GM23248 (cell line): ENCODE results near the gene TMEM259. TPM values are rescaled to one million over a fixed set of nuclear protein-coding genes. Genes with fewer than 3 reads are reported as not detected.

Source experiments
- DNase-seq: peaks from one replicate; pipeline ENCODE4 v3.0.0-alpha.2; 2015
- H2AFZ ChIP-seq: fragments of 200-600 bp; sonication (generic); 2 replicates; pipeline ENCODE4 v1.6.1; 2016; ENCODE audit warnings: antibody characterized with exemption
- H3F3A ChIP-seq: fragments of 200-600 bp; sonication (generic); 2 replicates; pipeline ENCODE4 v1.6.1; 2016; ENCODE audit warnings: mild to moderate bottlenecking, antibody characterized with exemption, mixed run types; ENCODE audit not compliant: insufficient read depth
- H3K27ac ChIP-seq: fragments of 200-600 bp; sonication (generic); 2 replicates; pipeline ENCODE4 v1.5.1; 2016; ENCODE audit warnings: mild to moderate bottlenecking
- H3K27me3 ChIP-seq: fragments of 200-600 bp; sonication (generic); replicated peaks from 2 replicates; pipeline ENCODE4 v1.6.1; 2016; ENCODE audit warnings: mild to moderate bottlenecking; ENCODE audit not compliant: insufficient read depth
- H3K36me3 ChIP-seq: fragments of 200-600 bp; sonication (generic); 2 replicates; pipeline ENCODE4 v1.6.1; 2016; ENCODE audit warnings: low read depth, mild to moderate bottlenecking
- H3K4me1 ChIP-seq: fragments of 200-600 bp; sonication (generic); 2 replicates; pipeline ENCODE4 v1.6.1; 2016; ENCODE audit warnings: mild to moderate bottlenecking; ENCODE audit not compliant: insufficient read depth
- H3K4me2 ChIP-seq: fragments of 200-600 bp; sonication (generic); one replicate; pipeline ENCODE4 v1.6.1; 2016; ENCODE audit warnings: mild to moderate bottlenecking; ENCODE audit not compliant: unreplicated experiment
- H3K4me3 ChIP-seq: fragments of 200-600 bp; sonication (generic); 2 replicates; pipeline ENCODE4 v1.5.1; 2016; ENCODE audit warnings: mild to moderate bottlenecking
- H3K79me2 ChIP-seq: fragments of 200-600 bp; sonication (generic); 2 replicates; pipeline ENCODE4 v1.6.1; 2016; ENCODE audit warnings: mild to moderate bottlenecking; ENCODE audit not compliant: insufficient read depth
- H3K9ac ChIP-seq: fragments of 200-600 bp; sonication (generic); 2 replicates; pipeline ENCODE4 v1.6.1; 2016; ENCODE audit warnings: mild to moderate bottlenecking
- H3K9me2 ChIP-seq: fragments of 200-600 bp; sonication (generic); 2 replicates; pipeline ENCODE4 v1.6.1; 2016; ENCODE audit warnings: mixed run types, mild to moderate bottlenecking, moderate library complexity; ENCODE audit not compliant: insufficient read depth
- H3K9me3 ChIP-seq: fragments of 200-600 bp; sonication (generic); one replicate; pipeline ENCODE4 v1.6.1; 2017; ENCODE audit warnings: low read depth
- H4K20me1 ChIP-seq: fragments of 200-600 bp; sonication (generic); 2 replicates; pipeline ENCODE4 v1.6.0; 2016; ENCODE audit not compliant: insufficient read depth
- EZH2 ChIP-seq: fragments of 200-600 bp; sonication (generic); IDR thresholded peaks from 2 replicates; pipeline ENCODE4 v1.6.1; 2018; ENCODE audit warnings: antibody characterized with exemption, mild to moderate bottlenecking; ENCODE audit not compliant: insufficient read depth, poor library complexity, severe bottlenecking
- EZH2phosphoT487 ChIP-seq: fragments of 200-600 bp; sonication (generic); IDR thresholded peaks from 2 replicates; pipeline ENCODE4 v1.6.1; 2018; ENCODE audit warnings: antibody characterized with exemption, moderate library complexity, mild to moderate bottlenecking, low read depth; ENCODE audit not compliant: insufficient read depth
- WGBS, 2 experiments: methylation state at CpG; one replicate each; pipeline ENCODE4 v1.1.6; 2015 to 2017; ENCODE audit warnings: low lambda C conversion rate in 2 of 2, low coverage in 1 of 2; ENCODE audit errors: missing lambda C conversion rate in 2 of 2; 5-methylcytosine and 5-hydroxymethylcytosine counted together
- in situ Hi-C: fragments of 300-500 bp; cut with MboI; formaldehyde crosslinking; loops from 2 replicates; pipeline ENCODE4 v1.15.0; 2020
- polyA plus RNA-seq: library from polyadenylated mRNA; unstranded; fragments of >200 nt; fragmentation: Nextera tagmentation; extraction: Ambion mirVana; gene quantifications from 2 replicates; pipeline ENCODE4 v1.2.1, GENCODE V29; 2016
- total RNA-seq: library from RNA; depleted of rRNA; stranded (reverse); fragments of >200 nt; shearing (Covaris generic); gene quantifications from 2 replicates; pipeline ENCODE4 v1.2.3, GENCODE V29; 2014

Gene TMEM259
- total and polyA plus RNA-seq, 2 experiments from 2014 or later = 79.7 to 132 TPM

DNA sequence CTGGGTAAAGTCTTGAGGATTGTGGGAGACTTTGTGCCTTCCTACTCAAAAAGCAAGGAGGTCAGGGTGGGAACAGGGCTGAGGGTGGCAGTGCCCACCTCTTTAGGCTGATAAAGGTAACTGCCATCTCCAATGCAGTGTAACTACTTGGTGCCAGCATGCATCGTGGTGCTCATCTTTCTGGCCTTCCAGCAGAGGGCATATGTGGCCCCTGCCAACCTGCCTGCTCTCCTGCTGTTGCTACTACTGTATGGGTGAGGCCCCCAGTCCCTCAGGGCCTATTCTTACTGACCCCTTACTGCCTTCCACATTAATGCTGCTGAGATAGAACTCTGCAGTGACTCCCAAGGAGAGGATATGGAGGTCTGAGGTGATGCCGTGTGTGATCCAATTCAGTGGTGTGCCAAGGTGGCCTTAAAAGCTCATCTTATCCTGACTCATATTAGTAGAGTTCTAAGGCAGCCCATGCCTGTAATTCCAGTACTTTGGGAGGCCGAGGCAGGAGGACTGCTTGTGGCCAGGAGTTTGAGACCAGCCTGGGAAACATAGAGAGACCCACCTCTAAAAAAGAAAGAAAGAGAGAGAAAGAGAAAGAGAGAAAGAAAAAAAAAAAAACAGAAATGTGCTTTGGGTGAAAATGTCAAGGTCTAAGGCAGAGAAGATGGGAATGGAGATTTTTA lies 36.4 kb upstream of the TMEM259 start:
- Histone ChIP-seq H2AFZ (no peak overlapping the region), H3K4me2 (no peak overlapping the region), H3F3A (no peaks in the 10 kb centered on the region), H3K27ac (no peak overlapping the region), H3K4me3 (no peak overlapping the region), H3K9me3 (no peaks in the 10 kb centered on the region), H3K36me3 (no peaks in the 10 kb centered on the region), H3K9ac (no peak overlapping the region), H3K9me2 (no peaks in the 10 kb centered on the region), H3K79me2 (no peaks in the 10 kb centered on the region), H3K27me3 (no peaks in the 10 kb centered on the region), H3K4me1 (no peaks in the 10 kb centered on the region), H4K20me1 (no peaks in the 10 kb centered on the region)
- in situ Hi-C loops = no loop called here
- DNase-seq = peak; percentile 76
- no peak for TF ChIP-seq EZH2
- TF ChIP-seq EZH2phosphoT487 = no peak
- WGBS, 2 experiments = 14 to 19% methylated on average over 3 of the region's 3 CpGs

DNA sequence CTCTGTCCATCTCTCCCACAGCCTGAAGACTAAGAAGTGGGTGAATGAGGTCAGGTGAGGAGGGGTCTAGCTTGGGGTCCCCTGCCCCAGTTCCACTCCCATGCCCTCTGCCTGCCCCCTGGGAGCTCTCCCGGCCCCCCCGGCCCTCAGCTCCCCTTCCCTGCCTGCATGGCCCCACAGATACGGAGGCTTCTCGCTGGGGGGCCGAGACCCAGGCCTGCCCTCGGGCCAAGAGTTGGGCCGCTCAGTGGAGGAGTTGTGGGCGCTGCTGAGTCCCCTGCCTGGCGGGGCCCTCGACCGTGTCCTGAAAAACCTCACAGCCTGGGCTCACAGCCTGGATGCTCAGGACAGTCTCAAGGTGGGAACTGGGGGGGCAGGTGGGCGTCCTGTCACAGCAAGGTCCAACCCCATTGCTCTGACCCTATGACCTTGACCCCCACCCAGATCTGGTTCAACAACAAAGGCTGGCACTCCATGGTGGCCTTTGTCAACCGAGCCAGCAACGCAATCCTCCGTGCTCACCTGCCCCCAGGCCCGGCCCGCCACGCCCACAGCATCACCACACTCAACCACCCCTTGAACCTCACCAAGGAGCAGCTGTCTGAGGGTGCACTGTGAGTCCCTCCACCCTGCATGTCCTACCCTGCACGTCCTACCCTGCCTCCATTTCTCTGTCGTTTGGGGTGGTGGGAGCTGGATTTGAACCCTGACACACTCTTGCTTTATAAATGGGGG lies 35.1 kb upstream of the TMEM259 start:
- Histone ChIP-seq H3K4me3 (no peak overlapping the region), H3K27me3 (no peaks in the 10 kb centered on the region), H3K9me2 (no peaks in the 10 kb centered on the region), H4K20me1 (no peaks in the 10 kb centered on the region), H3K79me2 (no peaks in the 10 kb centered on the region), H3K27ac (no peak overlapping the region), H3K36me3 (no peaks in the 10 kb centered on the region), H3K4me1 (no peaks in the 10 kb centered on the region), H3K9ac (no peak overlapping the region), H3K4me2 (no peak overlapping the region), H3F3A (no peaks in the 10 kb centered on the region), H2AFZ (no peak overlapping the region), H3K9me3 (no peaks in the 10 kb centered on the region)
- in situ Hi-C loops = no loop called here
- 95% methylated on average over 20 of the region's 20 CpGs for WGBS, 2 experiments
- DNase-seq = no peak
- no peak for TF ChIP-seq EZH2phosphoT487
- TF ChIP-seq EZH2 = no peak

DNA sequence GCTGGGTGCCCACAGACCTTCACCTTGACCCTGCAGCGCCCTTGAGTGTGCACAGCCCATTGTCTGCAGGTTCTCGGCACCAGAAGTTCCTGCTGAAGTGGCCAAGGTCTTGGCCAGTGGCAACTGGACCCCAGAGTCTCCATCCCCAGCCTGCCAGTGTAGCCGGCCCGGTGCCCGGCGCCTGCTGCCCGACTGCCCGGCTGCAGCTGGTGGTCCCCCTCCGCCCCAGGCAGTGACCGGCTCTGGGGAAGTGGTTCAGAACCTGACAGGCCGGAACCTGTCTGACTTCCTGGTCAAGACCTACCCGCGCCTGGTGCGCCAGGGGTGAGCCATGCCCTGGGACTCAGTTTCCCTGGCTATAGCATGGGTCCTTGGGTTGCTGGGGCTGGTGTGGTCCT lies 34.1 kb upstream of the TMEM259 start:
- TF ChIP-seq EZH2phosphoT487 (no peak), EZH2 (no peak)
- H3K79me2 ChIP-seq = no peaks in the 10 kb centered on the region
- H3K27ac ChIP-seq = no peak overlapping the region
- no peaks in the 10 kb centered on the region for H3K36me3 ChIP-seq
- no peaks in the 10 kb centered on the region for H3K9me2 ChIP-seq
- no peaks in the 10 kb centered on the region for H3K9me3 ChIP-seq
- WGBS, 2 experiments = 90% methylated on average over 14 of the region's 14 CpGs
- in situ Hi-C loops = no loop called here
- DNase-seq = no peak
- no peaks in the 10 kb centered on the region for H3K27me3 ChIP-seq
- no peaks in the 10 kb centered on the region for H4K20me1 ChIP-seq
- no peak overlapping the region for H3K4me3 ChIP-seq
- H3K4me1 ChIP-seq = no peaks in the 10 kb centered on the region
- H2AFZ ChIP-seq = no peak overlapping the region
- no peak overlapping the region for H3K4me2 ChIP-seq
- no peaks in the 10 kb centered on the region for H3F3A ChIP-seq
- H3K9ac ChIP-seq = no peak overlapping the region

DNA sequence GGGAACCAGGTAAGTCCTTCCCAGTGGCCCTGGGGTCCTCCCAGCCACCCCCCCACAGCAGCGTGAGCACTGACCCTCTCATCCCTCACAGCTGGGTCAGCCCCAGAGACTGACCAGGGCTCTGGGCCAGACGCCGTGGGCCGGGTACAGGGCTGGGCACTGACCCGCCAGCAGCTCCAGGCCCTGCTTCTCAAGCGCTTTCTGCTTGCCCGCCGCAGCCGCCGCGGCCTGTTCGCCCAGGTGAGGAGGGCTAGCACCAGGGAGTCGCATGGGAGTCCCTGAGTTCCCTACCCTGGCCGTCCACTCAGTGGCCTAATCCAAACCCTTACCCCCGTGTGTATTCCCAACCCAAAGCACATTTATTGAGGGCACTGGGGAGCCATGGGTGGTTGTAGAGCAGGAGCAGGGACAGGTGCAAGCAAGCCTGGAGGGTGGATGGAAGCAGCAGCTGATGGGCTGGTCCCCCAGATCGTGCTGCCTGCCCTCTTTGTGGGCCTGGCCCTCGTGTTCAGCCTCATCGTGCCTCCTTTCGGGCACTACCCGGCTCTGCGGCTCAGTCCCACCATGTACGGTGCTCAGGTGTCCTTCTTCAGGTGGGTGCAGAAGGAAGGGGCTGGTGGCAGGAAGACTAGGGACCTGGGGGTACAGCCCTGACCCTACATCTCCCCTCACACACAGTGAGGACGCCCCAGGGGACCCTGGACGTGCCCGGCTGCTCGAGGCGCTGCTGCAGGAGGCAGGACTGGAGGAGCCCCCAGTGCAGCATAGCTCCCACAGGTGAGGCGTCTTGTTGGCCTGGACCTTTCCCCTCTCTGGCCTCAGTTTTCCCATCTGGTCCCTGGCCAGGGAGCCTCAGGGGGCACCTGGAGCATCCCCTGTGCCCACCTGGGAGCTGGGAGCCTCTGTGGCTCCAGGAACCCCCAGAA lies 33.4 kb upstream of the TMEM259 start:
- H3K4me2 ChIP-seq = no peak overlapping the region
- H3F3A ChIP-seq = no peaks in the 10 kb centered on the region
- in situ Hi-C loops = no loop called here
- no peaks in the 10 kb centered on the region for H3K9me2 ChIP-seq
- no peak overlapping the region for H3K4me3 ChIP-seq
- H3K9ac ChIP-seq = no peak overlapping the region
- H3K9me3 ChIP-seq = no peaks in the 10 kb centered on the region
- H3K4me1 ChIP-seq = no peaks in the 10 kb centered on the region
- H3K36me3 ChIP-seq = no peaks in the 10 kb centered on the region
- no peaks in the 10 kb centered on the region for H3K79me2 ChIP-seq
- WGBS, 2 experiments = 85 to 88% methylated on average over 27 to 28 of the region's 28 CpGs
- no peaks in the 10 kb centered on the region for H3K27me3 ChIP-seq
- no peak for TF ChIP-seq EZH2phosphoT487
- TF ChIP-seq EZH2 = no peak
- DNase-seq = no peak
- H2AFZ ChIP-seq = no peak overlapping the region
- H3K27ac ChIP-seq = no peak overlapping the region
- H4K20me1 ChIP-seq = no peaks in the 10 kb centered on the region
